NCI-H1105 treated with DMSO at 0.1 percent for 48 hours (cell line): Measurements from ENCODE around the gene MTIF2.
A peak's percentile ranks its signal among the peaks of the same experiment; 100 is the strongest.
"Not testable (repeated sequence)": the region's sequence is repeated elsewhere in the genome, so short reads cannot be mapped to it uniquely, and the experiment has no call there.

Experiments used
- DNase-seq: peaks from one replicate; lab custom pipeline; 2025; lab: John Stamatoyannopoulos, UW

The MTIF2 gene, protein sequence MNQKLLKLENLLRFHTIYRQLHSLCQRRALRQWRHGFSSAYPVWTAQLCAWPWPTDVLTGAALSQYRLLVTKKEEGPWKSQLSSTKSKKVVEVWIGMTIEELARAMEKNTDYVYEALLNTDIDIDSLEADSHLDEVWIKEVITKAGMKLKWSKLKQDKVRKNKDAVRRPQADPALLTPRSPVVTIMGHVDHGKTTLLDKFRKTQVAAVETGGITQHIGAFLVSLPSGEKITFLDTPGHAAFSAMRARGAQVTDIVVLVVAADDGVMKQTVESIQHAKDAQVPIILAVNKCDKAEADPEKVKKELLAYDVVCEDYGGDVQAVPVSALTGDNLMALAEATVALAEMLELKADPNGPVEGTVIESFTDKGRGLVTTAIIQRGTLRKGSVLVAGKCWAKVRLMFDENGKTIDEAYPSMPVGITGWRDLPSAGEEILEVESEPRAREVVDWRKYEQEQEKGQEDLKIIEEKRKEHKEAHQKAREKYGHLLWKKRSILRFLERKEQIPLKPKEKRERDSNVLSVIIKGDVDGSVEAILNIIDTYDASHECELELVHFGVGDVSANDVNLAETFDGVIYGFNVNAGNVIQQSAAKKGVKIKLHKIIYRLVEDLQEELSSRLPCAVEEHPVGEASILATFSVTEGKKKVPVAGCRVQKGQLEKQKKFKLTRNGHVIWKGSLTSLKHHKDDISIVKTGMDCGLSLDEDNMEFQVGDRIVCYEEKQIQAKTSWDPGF

DNA sequence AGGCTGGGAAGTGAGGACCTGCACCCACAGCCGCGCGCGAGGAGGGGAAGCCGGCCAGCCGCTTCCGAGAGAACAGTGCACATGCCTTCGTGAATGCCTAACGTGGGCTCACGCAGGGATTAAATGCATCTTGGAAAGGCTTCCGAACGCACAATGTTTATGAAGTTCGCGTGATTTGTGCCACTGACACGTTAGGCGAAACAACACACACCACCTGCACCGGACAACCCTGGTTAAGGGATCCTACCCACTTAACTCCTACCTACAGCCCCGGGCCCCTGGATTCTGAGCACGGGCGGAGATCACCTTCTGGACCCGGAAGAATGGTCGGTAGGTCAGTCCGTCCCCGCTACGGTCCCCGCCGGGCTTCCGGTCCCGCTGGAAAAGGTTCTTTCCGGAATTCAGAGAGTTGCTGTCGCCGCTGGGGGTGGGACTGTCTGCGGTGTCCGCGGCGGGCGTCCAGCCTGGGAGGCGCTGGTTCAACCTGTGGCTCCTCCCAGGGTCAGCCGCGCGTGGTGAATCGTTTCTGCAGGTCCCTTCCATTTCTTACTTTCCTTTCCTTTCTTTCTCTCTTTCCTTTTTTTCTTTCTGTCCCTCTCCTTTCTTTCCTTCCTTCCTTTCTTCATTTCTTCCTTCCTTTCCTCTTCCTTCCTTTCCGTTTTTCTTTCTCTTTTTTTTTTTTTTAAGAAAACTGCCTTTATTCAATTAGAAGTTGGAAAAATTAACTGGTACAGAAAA, at the start of gene MTIF2:
TSS of gene MTIF2 (minus strand) at position 325 of the 738 bp plus-strand sequence. CDS start 5,373 bp downstream, outside the sequence.
- peak; percentile 89 for DNase-seq

DNA sequence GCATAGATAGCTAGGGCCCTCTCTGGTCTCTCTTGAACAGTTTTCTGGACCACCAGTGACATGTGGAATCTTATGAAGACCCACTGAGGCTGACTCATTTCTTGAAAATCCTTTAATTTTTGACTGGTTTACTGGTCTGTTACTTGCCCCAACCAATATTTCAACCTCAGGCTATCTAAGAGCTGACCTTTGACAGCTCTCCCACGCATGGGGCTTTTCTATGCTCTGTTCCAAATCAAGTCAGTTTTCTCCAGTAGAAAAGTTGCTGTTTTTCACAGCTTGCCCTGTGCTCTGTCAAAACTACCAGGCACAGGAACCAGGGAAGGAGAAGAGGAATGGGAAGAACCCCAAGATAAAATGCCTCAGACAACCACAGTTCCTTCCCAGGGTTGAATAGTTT, 46.0 kb upstream of the MTIF2 start:
- DNase-seq = no peak

DNA sequence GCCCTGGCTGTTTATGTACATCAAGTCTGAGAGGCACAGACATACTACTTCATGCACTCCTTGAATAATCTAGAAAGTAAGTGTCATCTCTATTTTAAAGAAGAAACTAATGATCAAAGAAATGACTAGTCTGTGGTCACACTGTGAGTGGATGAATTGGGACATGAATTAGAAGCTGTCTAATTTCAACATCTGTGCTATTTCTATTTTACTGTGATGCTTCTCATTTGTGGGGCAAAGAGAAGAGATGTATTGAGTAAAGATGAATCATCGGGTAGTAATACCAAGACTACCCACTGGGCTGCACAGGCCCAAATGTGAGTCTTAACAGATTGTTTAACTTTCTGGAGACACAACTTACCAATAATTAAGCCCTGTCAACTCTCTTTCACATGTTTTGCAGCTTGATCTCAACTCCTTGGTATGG, 42.4 kb upstream of the MTIF2 start:
- no peak for DNase-seq

DNA sequence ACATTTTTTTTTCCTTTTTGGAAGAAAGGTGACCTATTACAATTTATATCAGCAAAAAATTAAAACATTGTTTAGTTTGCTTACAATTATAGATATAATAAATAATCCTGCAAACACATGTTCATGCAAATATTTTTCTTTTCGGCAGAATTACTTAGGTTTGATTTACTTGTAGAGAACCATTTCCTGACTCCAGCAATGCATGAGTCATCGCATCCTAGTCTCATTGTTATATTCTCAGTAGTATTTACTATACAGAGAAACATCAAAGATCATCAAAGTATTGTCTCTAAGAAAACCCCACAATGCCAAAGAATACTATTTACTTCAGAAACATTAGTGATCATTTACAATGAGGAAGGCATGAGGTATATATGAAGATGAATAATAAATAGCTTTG, 40.4 kb upstream of the MTIF2 start:
- DNase-seq = no peak

DNA sequence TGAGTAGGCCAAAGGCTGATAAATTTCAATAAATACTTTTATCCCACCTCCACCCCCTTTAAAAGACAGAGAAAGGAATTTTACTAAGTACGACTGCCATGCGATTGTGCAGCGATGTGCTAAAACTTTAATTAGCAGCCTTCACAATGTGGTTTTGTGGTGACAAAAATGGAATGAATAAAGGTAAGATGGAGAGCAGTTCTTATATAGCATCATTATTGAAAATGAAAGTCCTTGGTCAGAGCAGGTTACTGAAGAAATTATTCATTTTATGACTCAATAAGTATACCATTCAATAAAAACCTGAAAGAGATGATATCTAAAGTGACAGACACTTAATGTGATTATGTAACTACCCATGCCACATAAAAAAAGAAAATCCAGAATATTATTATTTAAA, 33.2 kb upstream of the MTIF2 start:
- no peak for DNase-seq

DNA sequence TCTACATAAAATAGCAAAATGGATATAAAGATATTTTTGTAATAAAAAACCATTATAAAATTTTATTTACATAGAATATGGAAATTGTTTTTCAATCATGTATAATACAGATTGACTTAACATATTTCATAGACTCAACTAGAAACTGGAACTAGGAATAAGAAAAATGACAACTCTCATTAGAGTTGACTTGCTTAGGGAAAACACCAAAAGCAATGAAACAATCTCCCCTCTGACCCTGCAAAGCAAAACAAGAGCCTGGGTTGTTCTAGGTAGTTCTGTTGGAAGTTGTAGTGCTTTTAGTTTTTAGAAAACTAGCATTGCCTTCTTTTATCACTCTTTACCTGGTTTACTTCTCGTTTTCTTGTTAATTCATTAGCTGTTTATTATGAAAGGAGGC, 32.2 kb upstream of the MTIF2 start:
- no peak for DNase-seq

DNA sequence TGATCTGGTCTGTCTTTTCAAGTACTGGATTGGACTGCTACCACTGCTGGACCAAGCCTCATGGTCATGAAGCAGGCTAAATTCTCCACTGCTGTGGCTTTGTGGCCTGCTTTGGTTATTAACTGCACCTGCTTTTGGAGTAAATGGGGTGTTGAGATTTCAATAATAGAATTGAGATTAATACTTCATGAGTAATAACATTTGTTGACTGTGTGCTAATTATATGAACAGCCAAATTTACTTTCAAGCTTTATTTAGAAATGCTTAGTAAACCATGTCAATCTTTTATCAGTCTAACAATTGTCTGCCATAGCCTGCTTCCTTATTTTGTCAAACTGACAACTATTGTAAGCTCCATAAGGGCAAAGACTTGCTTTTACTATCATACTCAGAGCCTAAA, 27.4 kb upstream of the MTIF2 start:
- no peak for DNase-seq

DNA sequence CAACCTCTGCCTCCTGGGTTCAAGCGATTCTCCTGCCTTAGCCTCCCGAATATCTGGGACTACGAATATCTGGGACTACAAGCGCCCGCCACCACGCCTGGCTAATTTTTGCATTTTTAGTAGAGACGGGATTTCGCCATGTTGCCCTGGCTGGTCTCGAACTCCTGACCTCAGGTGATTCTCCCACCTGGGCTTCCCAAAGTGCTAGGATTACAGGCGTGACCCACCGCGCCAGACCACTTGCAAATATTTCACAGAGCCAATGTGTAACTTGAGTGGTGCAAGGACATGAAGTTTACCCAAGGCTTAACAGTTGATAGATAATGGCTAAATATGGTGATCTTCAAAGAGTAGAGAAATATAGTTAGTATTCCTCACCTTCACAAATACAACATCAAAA, 14.1 kb upstream of the MTIF2 start:
- DNase-seq = no peak

DNA sequence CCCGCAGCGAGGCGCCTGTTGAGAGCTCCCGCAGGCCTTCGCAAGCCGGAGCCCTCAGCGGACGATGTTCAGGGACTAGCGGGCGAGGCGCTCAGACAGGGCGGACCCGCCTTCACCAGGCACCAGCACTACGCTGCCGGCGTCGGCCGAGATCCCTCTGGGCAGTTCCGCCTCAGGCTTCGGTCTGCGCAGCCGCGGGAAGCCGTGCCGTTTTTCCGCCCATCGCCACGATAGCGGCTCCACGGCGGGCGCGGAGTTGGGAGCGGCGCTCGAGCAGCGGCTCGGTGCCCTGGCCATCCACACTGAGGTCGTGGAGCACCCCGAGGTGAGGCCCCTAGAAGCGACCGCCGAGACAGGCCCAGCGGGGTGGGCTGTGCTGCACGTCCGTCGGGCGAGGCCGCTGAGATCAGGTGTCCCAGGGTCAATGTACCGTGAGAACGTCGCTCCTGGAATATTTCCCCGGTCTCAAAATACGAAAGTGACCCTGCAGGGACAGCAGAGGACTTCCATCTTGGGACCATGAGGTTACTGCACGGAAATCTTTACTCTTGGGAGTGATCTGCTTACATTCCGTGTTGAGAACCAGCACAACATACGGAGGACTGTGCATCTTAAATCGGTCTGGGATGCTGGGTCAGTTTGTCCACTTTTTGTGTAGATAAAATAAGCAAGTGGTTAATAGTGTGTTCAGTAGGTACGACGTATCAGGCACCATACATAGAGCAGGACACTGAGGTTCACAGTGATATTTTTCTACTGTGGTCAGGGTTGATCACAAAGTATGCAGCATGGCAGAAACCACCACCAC, 13.3 kb upstream of the MTIF2 start:
- DNase-seq = peak; percentile 78

DNA sequence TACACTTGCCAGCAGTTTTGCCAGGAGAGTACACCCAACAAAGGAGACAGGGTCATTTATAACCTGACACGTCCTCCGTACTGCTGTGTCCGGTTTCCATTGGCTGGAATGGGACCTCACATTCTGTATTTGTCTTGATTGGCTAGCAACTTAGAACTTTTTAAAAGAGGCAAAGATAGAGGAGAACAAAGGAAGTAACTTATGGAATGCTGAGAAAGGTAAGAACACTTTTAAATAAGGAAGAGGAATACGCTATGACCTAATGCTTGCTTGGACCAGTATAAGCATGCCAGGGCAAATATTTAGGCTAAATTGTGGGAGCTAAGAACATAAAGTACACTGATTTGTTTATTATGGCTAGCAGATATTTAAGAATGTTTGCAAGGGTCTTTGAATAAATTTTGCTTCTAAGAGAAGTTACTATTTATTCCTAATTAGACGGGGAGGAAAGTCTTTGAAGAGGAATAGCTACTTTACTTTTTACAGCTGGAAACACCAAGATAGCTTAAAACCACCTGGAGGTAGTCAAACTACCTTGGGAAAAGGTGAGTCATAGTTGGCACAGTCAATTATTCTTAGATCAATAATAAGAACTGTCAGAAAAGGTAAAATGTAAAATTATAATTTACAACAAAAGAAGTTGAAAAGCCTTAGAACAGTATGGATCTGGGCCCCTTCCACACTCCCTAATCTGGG, 12.0 kb upstream of the MTIF2 start:
- not testable (repeated sequence) for DNase-seq

DNA sequence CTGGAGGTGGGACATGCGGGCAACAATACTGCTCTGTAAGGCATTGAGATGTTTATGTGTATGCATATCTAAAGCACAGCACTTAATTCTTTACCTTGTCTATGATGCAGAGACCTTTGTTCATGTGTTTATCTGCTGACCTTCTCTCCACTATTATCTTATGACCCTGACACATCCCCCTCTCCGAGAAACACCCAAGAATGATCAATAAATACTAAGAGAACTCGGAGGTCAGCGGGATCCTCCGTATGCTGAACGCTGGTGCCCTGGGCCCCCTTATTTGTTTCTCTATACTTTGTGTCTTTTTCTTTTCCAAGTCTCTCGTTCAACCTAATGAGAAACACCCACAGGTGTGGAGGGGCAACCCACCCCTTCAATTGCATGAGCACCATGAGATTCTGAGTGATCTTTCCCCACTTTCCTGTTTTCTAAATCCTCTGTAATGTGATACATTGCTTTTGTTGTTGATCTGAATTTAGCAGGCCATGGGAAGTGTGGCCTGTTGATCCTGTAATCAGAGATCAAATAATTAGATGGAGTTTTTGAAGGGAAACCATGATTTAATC, 10.9 kb upstream of the MTIF2 start:
- DNase-seq = not testable (repeated sequence)

DNA sequence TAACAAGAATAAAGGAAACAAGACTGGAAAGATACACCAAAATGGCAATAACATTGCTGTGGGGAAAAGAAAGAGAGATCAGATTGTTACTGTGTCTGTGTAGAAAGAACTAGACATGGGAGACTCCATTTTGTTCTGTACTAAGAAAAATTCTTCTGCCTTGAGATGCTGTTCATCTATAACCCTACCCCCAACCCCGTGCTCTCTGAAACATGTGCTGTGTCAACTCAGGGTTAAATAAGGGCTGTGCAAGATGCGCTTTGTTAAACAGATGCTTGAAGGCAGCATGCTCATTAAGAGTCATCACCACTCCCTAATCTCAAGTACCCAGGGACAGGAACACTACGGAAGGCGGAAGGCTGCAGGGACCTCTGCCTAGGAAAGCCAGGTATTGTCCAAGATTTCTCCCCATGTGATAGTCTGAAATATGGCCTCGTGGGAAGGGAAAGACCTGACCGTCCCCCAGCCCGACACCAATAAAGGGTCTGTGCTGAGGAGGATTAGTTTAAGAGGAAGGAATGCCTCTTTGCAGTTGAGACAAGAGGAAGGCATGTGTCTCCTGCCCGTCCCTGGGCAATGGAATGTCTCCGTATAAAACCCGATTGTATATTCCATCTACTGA, 10.3 kb upstream of the MTIF2 start:
- DNase-seq = not testable (repeated sequence)

DNA sequence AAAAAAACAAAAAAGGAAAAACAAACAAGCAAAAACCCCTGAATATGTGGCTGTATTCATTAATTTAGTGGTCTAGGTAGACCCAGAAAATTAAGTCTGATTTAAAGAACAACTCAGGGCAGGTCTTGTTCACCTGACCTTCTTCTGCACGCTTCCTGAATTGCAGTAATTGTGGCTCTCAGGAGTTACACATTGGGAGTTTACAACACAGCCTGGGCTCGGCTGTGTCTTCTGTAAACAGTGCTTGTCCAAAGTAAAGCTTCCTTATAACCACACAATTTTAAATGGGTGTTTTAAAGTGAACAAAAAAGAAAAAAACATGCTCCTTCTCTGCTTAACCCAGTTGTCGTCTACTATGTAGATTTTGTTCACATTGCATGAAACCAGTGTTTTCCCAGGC, 8.3 kb upstream of the MTIF2 start:
- DNase-seq = no peak

DNA sequence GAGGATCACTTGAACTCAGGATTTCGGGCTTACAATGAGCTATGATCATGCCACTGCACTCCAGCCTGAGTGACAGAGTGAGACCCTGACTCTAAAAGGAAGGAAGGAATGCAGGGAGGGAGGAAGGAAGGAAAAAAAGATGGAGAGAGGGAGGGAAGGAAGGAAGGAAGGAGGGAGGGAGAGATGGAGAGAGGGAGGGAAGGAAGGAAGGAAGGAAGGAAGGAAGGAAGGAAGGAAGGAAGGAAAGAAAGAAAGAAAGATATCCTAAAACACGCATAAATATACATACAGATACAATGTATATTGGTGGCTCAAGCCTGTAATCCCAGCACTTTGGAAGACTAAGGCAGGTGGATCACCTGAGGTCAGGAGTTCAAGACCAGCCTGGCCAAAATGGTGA, 5.3 kb upstream of the MTIF2 start:
- not testable (repeated sequence) for DNase-seq

DNA sequence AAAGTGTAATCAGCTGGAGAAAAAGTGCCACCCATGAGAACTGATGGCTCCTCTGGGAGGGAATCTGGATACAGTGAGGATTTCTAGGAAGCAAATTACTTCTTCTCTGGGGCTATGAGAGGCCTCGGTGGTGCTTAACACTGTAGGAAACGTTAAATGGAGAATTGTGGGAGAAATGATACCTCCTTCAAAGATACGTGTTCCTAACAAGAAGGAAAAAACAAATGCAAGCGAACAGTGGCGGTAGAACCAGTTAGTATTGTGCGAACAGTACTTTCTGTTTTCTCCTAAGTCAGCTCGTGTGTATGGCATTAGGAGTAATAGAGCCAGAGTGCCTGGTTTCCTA, 587 bp upstream of the MTIF2 start:
- no peak for DNase-seq

DNA sequence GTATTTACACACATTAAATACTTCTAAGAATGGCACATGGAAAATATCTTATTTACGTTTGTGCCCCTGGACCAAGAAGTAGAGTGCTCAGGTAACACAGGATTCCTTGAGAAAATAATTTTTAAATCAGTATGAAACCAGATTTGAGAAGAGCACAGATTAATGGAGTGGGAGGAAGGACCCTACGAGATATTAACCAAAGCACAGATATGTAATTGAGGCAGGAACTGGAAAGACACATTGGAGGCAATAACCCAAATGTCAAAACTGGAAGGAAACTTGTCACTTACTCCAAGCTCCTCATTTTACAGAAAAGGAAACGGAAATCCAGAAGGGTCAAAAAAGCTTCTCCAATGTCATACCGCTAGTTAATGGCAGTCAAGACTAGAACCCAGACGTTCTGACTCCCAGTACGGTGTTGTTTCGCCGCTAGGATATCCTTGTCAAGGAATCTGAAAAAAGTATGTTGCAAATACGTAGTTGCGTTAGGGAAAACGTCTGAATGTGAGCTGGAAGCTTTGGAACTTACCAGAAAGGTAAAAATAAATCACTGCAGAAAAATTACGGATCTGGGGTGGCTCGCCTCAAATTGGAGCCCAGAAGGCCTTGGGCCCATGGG, 634 bp downstream of the MTIF2 start:
- DNase-seq = no peak

DNA sequence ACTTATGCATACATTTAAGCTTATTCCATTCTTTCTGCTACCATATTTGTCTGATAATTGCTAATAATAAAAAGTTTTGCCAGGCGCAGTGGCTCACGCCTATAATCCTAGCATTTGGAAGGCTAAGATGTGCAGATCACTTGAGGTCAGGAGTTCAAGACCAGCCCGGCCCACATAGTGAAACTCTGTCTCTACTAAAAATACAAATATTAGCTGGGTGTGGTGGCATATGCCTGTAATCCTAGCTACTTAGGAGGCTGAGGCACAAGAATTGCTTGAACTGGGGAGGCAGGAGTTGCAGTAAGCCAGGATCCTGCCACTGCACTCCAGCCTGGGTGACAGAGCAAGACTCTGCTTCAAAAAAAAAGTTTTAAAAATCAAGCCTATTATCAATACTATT, 9.4 kb downstream of the MTIF2 start:
- not testable (repeated sequence) for DNase-seq

DNA sequence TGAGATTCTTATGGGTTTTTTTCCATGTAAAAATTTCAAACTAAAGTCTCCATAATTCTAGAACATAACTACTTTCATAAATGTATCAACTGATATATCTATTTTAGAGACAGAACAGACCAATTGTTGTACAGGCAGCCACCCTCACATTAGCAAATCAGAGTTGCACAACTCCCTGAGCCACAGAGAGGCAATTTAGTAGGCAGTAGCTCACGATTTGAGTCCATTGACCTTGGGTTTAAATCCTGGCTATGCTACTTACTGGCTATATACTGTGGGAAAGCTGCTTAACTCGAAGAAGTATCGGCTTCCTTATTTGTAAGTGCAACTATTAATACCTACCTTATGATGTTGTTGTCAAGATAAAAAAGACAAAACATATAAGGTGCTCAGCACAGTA, 16.2 kb downstream of the MTIF2 start:
- no peak for DNase-seq

DNA sequence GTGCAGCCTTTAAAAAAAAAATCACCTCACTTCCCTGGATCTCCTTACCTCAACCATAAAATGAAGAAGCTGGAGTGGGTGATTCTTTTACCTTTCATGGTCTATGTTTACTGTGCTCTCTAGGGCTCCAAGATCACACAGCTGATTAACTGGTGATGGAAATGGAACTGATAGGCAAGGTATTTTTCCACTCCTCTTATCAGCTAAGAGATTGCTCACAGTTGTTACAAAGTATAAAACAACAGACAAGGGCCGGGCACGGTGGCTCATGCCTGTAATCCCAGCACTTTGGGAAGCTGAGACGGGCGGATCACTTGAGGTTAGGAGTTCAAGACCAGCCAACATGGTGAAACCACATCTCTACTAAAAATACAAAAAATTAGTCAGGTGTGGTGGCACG, 22.0 kb downstream of the MTIF2 start:
- DNase-seq = no peak

DNA sequence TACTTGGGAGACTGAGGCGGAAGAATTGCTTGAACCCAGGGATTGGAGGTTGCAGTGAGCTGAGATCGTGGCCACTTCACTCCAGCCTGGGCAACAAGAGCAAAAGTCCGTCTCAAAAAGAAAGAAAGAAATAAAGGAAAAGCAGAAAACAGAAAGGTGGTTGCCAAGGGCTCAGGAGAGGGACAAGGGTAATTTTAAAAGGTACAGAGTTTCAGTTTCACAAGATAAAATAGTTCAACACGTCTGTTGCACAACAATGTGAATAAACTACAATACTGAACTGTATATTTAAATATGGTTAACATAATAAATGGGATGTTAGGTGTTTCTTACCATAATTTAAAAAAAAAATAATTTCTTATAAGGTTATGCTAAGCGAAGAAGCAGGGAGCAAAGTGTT, 23.6 kb downstream of the MTIF2 start:
- DNase-seq = no peak
